ENCODE measurements around the gene MYD88.

DNA sequence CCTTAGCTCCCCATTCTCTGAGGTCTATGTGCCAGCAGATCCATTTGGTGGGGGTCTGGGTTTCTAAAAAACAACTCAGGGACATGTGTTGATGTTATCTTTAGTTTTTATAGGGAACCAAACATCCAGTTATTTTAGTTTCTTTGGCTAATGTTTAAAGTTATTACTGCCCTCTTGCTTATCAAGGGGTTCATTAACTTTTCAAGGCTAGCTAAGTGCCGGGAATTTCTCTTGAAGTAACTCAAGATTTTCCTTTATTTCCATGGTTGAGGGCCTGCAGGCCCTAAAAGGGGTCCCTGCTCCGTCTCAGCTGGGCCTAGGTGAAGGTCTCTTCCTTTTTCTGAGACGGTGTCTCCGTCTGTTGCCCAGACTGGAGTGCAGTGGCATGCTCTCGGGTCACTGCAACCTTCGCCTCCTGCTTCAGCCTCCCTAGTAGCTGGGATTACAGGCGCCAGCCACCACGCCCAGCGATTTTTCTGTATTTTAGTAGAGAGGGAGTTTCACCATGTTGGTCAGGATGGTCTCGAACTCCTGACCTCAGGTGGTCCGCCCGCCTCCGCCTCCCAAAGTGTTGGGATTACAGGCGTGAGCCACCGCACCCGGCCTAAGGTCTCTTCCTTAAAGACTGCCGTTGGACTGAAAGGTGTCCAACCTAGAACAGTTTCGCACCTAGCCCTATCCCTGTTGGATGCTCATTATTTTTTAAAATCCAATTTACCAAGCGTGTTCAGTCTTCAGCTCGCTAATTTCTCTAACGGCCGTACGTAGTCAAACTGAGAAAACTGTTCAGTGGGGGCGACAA is 25.6 kb downstream of the MYD88 start:
- TF ChIP-seq, protein P1, sequence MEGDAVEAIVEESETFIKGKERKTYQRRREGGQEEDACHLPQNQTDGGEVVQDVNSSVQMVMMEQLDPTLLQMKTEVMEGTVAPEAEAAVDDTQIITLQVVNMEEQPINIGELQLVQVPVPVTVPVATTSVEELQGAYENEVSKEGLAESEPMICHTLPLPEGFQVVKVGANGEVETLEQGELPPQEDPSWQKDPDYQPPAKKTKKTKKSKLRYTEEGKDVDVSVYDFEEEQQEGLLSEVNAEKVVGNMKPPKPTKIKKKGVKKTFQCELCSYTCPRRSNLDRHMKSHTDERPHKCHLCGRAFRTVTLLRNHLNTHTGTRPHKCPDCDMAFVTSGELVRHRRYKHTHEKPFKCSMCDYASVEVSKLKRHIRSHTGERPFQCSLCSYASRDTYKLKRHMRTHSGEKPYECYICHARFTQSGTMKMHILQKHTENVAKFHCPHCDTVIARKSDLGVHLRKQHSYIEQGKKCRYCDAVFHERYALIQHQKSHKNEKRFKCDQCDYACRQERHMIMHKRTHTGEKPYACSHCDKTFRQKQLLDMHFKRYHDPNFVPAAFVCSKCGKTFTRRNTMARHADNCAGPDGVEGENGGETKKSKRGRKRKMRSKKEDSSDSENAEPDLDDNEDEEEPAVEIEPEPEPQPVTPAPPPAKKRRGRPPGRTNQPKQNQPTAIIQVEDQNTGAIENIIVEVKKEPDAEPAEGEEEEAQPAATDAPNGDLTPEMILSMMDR (conservative IDR thresholded peaks at IDR 0.05; ENCODE audit: low read length): no peak
- TF ChIP-seq EZH2phosphoT487 (IDR thresholded peaks at IDR 0.05; ENCODE audit: borderline replicate concordance, low read depth, low read length): no peak
